Fibroblast of the aortic adventitia (primary cell): ENCODE measurements around the gene BEGAIN. TPM values are rescaled to one million over a fixed set of nuclear protein-coding genes. Genes with fewer than 3 reads are reported as not detected.

Source experiments
- DNase-seq: peaks from one replicate; pipeline ENCODE4 v3.0.0-alpha.2; 2010; ENCODE audit warnings: low read depth
- H3K4me3 ChIP-seq: 2 replicates; pipeline ENCODE4 v1.5.1; 2011; ENCODE audit warnings: low read depth, mild to moderate bottlenecking, control low read depth, low read length, moderate library complexity
- CTCF ChIP-seq: IDR thresholded peaks from 2 replicates; pipeline ENCODE4 v1.5.1; 2011; ENCODE audit warnings: mild to moderate bottlenecking, low read length, control low read depth, inconsistent platforms; ENCODE audit not compliant: insufficient read depth
- total RNA-seq: library from RNA; depleted of rRNA; stranded (reverse); fragments of >200 nt; gene quantifications from 2 replicates; pipeline ENCODE4 v1.2.3, GENCODE V29; 2012; ENCODE audit warnings: low replicate concordance

The BEGAIN gene
- total RNA-seq, 1 donor: 0.18 TPM

- H3K4me3 ChIP-seq: no peak overlapping the region
- no peak for TF ChIP-seq CTCF
- no peak for DNase-seq
These were observed 20.0 kb downstream of the BEGAIN start for GRCh38 chr14:100567009-100567876.

- no peak overlapping the region for H3K4me3 ChIP-seq
- no peak for DNase-seq
- no peak for TF ChIP-seq CTCF
These were observed 20.6 kb downstream of the BEGAIN start for GRCh38 chr14:100566586-100566985.

GRCh38 chr14:100566119-100566518, 21.1 kb downstream of the BEGAIN start:
- no peak for DNase-seq
- H3K4me3 ChIP-seq: no peak overlapping the region
- TF ChIP-seq CTCF: no peak

- TF ChIP-seq CTCF: no peak
- no peak overlapping the region for H3K4me3 ChIP-seq
- DNase-seq: no peak
These were observed 21.6 kb downstream of the BEGAIN start for GRCh38 chr14:100565650-100566049.

- H3K4me3 ChIP-seq: no peak overlapping the region
- DNase-seq: no peak
- no peak for TF ChIP-seq CTCF
These were observed 22.7 kb downstream of the BEGAIN start for GRCh38 chr14:100564512-100564911.

GRCh38 chr14:100562751-100563150, 24.5 kb downstream of the BEGAIN start:
- TF ChIP-seq CTCF: no peak
- DNase-seq: no peak
- no peak overlapping the region for H3K4me3 ChIP-seq

- no peak overlapping the region for H3K4me3 ChIP-seq
- DNase-seq: no peak
- no peak for TF ChIP-seq CTCF
These were observed 26.2 kb downstream of the BEGAIN start for GRCh38 chr14:100561005-100561404.
